ENCODE data around the gene NKAIN2.

DNA sequence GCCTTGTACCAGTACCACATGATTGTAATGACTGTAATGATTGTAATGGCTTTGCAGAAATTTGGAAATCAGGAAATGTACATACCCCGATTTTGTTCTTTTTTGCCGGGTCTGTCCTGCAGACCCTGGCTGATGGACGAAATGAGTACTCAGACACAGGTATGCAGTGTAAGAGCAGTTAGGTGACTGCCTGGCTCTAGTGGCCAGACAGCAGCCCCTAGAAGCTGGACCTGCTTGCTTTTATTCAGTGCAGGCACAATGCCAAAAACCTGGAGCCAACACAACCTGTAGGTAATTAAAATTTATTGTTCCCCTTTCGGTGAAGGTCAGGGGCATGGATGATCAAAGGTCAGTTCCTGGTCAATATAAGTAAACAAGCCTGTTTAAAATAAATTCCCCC, 346.0 kb downstream of the NKAIN2 start:
- no peak for TF ChIP-seq U2AF1 (optimal IDR thresholded peaks at IDR 0.05; ENCODE audit: low read depth, low read length)
- no peak for TF ChIP-seq MYC (IDR thresholded peaks at IDR 0.05; ENCODE audit: low read depth, low read length)
- no peak for TF ChIP-seq MYC (CRISPR knock-in tag; IDR thresholded peaks at IDR 0.05; ENCODE audit: borderline replicate concordance, low read depth)
- TF ChIP-seq, protein P1, sequence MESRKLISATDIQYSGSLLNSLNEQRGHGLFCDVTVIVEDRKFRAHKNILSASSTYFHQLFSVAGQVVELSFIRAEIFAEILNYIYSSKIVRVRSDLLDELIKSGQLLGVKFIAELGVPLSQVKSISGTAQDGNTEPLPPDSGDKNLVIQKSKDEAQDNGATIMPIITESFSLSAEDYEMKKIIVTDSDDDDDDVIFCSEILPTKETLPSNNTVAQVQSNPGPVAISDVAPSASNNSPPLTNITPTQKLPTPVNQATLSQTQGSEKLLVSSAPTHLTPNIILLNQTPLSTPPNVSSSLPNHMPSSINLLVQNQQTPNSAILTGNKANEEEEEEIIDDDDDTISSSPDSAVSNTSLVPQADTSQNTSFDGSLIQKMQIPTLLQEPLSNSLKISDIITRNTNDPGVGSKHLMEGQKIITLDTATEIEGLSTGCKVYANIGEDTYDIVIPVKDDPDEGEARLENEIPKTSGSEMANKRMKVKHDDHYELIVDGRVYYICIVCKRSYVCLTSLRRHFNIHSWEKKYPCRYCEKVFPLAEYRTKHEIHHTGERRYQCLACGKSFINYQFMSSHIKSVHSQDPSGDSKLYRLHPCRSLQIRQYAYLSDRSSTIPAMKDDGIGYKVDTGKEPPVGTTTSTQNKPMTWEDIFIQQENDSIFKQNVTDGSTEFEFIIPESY (CRISPR knock-in tag; IDR thresholded peaks at IDR 0.05), result no peak
- no peak for TF ChIP-seq E2F3 (CRISPR knock-in tag; IDR thresholded peaks at IDR 0.05)
